Skeletal muscle satellite cell (primary cell): ENCODE measurements around the gene FAM83C.
"Not testable (repeated sequence)": the region's sequence is repeated elsewhere in the genome, so short reads cannot be mapped to it uniquely, and the experiment has no call there.

Experiments used
- H3K27me3 ChIP-seq: 2 replicates; pipeline ENCODE4 v1.7.0; 2013; ENCODE audit warnings: low read length; ENCODE audit not compliant: control insufficient read depth, insufficient read depth
- H3K36me3 ChIP-seq: 2 replicates; pipeline ENCODE4 v1.7.0; 2013; ENCODE audit warnings: mild to moderate bottlenecking, control low read depth, low read length; ENCODE audit not compliant: insufficient read depth
- H3K4me1 ChIP-seq: 2 replicates; pipeline ENCODE4 v1.7.0; 2013; ENCODE audit warnings: low read length; ENCODE audit not compliant: control insufficient read depth, insufficient read depth
- H3K4me2 ChIP-seq: 2 replicates; pipeline ENCODE4 v1.7.0; 2013; ENCODE audit warnings: mild to moderate bottlenecking, low read length
- H3K4me3 ChIP-seq: 2 replicates; pipeline ENCODE4 v1.7.0; 2013; ENCODE audit warnings: low read length
- H3K9ac ChIP-seq: 2 replicates; pipeline ENCODE4 v1.7.0; 2013; ENCODE audit warnings: mild to moderate bottlenecking, low read depth, low read length, moderate library complexity
- H3K9me3 ChIP-seq: replicated peaks from 2 replicates; pipeline ENCODE4 v1.7.0; 2013; ENCODE audit warnings: mild to moderate bottlenecking, control low read depth, low read length

The FAM83C gene

GRCh38 chr20:35316086-35316485 is 23.9 kb upstream of the FAM83C start:
- Histone ChIP-seq H3K4me3 (no peak overlapping the region), H3K4me2 (no peak overlapping the region), H3K9me3 (no peaks in the 10 kb centered on the region), H3K4me1 (peaks cover 81% of the 10 kb centered on the region), H3K36me3 (no peaks in the 10 kb centered on the region), H3K9ac (no peak overlapping the region), H3K27me3 (no peaks in the 10 kb centered on the region)

DNA sequence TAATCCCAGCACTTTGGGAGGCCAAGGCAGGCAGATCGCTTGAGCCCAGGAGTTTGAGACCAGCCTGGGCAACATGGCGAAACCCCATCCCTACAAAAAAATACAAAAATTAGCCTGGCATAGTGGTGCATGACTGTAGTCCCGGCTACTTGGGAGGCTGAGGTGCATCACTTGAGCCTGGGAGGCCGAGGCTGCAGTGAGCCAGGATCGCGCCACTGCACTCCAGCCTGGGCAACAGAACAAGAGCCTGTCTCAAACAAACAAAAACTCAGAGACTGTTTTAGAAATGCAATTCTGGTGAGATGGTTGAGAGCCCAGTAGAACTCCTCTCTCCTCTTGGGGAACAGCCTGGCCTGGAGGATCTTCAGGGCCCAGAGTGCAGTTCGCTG is 23.4 kb upstream of the FAM83C start:
- H3K4me1 ChIP-seq, result peaks cover 80% of the 10 kb centered on the region
- H3K9me3 ChIP-seq, H3K4me3 ChIP-seq, H3K36me3 ChIP-seq, H3K4me2 ChIP-seq, H3K27me3 ChIP-seq, H3K9ac ChIP-seq: not testable (repeated sequence)

GRCh38 chr20:35314816-35315631 is 22.8 kb upstream of the FAM83C start:
- no peaks in the 10 kb centered on the region for H3K36me3 ChIP-seq
- H3K4me2 ChIP-seq, result no peak overlapping the region
- H3K27me3 ChIP-seq, result no peaks in the 10 kb centered on the region
- no peak overlapping the region for H3K9ac ChIP-seq
- H3K9me3 ChIP-seq, result no peaks in the 10 kb centered on the region
- no peak overlapping the region for H3K4me3 ChIP-seq
- peaks cover 74% of the 10 kb centered on the region for H3K4me1 ChIP-seq

DNA sequence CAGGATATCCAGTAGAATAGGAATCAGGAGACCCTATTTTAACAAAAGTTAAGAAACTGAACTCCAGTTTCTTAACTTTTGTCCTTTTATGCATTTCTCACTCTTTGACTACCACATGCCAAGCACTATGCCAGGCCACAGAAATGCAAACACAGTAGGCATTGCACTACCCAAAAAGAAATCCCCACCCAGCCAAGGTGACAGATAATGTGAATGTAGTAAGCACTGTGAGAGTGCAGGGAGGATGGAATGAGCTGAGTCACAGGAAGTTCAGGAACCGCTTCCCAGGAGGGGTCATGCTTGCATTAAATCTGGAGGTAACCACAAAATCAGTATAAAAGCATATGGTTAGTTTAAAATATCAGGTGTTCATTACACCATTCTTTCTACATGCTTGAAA is 20.1 kb upstream of the FAM83C start:
- Histone ChIP-seq H3K4me3 (no peak overlapping the region), H3K4me1 (peaks cover 74% of the 10 kb centered on the region), H3K4me2 (peak overlapping the region; percentile 11), H3K9ac (peak overlapping the region; percentile 72), H3K36me3 (no peaks in the 10 kb centered on the region), H3K9me3 (no peaks in the 10 kb centered on the region), H3K27me3 (no peaks in the 10 kb centered on the region)

DNA sequence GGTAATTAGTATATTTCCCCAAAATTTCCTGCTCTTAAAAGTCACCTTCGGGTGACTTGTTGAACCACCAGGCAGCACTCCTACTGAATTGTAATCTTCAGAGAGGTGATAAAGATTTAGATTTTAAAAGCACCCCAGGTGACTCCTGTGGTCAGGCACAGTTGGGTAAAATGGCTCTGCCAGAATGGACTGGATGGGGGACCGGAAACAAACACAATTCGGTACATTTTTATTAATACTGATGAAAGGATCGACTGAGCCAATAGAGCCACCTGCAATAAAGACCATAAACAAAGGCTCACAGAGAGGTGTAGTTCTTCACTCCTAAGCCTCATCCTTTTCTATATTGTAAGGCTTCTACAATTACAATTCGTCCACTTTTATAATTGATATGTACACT is 19.6 kb upstream of the FAM83C start:
- Histone ChIP-seq H3K4me2 (peak overlapping the region; percentile 11), H3K9me3 (no peaks in the 10 kb centered on the region), H3K36me3 (no peaks in the 10 kb centered on the region), H3K4me3 (no peak overlapping the region), H3K9ac (peak overlapping the region; percentile 72), H3K27me3 (no peaks in the 10 kb centered on the region), H3K4me1 (peaks cover 77% of the 10 kb centered on the region)

GRCh38 chr20:35311409-35311808 is 19.2 kb upstream of the FAM83C start:
- no peaks in the 10 kb centered on the region for H3K9me3 ChIP-seq
- H3K36me3 ChIP-seq, result no peaks in the 10 kb centered on the region
- peaks cover 81% of the 10 kb centered on the region for H3K4me1 ChIP-seq
- H3K9ac ChIP-seq, result peak overlapping the region; percentile 72
- no peak overlapping the region for H3K4me2 ChIP-seq
- no peak overlapping the region for H3K4me3 ChIP-seq
- H3K27me3 ChIP-seq, result no peaks in the 10 kb centered on the region

- Histone ChIP-seq H3K27me3 (no peaks in the 10 kb centered on the region), H3K4me2 (peak overlapping the region; percentile 27), H3K9ac (peak overlapping the region; percentile 80), H3K4me1 (peaks cover 91% of the 10 kb centered on the region), H3K9me3 (no peaks in the 10 kb centered on the region), H3K4me3 (peak overlapping the region; percentile 2), H3K36me3 (no peaks in the 10 kb centered on the region)
These were observed 15.7 kb upstream of the FAM83C start for GRCh38 chr20:35307666-35308653.

DNA sequence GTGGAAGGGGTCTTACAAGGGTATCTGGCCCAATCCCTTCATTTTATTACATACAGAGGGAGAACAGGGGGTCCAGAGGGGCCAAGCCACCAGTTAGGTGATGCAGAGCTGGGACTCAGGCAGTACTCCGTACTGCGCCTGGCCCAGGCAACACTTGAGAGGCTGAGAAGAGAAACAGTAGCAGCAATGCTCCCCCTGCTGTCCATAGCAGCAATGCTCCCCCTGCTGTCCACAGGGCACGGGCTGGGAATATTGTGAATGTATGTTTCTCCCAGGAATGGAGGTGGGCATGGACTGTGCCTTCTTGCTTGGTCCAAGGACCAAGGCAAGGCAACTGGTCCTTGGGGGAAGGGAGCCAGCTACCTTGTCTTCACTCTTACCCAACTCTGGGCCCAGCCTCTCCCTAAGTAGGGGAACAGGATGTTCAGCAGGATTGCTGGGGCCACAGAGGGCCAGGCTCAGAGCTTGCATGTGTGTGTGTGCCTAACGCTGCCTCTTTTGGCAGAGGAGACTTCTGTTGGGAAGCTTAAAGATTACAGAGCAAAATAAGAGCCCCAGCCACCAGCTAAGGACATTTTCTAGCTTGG is 14.8 kb upstream of the FAM83C start:
- peak overlapping the region; percentile 37 for H3K4me3 ChIP-seq
- peak overlapping the region; percentile 59 for H3K4me2 ChIP-seq
- H3K4me1 ChIP-seq, result peaks cover 91% of the 10 kb centered on the region
- H3K9ac ChIP-seq, result peak overlapping the region; percentile 80
- no peaks in the 10 kb centered on the region for H3K27me3 ChIP-seq
- no peaks in the 10 kb centered on the region for H3K9me3 ChIP-seq
- no peaks in the 10 kb centered on the region for H3K36me3 ChIP-seq

DNA sequence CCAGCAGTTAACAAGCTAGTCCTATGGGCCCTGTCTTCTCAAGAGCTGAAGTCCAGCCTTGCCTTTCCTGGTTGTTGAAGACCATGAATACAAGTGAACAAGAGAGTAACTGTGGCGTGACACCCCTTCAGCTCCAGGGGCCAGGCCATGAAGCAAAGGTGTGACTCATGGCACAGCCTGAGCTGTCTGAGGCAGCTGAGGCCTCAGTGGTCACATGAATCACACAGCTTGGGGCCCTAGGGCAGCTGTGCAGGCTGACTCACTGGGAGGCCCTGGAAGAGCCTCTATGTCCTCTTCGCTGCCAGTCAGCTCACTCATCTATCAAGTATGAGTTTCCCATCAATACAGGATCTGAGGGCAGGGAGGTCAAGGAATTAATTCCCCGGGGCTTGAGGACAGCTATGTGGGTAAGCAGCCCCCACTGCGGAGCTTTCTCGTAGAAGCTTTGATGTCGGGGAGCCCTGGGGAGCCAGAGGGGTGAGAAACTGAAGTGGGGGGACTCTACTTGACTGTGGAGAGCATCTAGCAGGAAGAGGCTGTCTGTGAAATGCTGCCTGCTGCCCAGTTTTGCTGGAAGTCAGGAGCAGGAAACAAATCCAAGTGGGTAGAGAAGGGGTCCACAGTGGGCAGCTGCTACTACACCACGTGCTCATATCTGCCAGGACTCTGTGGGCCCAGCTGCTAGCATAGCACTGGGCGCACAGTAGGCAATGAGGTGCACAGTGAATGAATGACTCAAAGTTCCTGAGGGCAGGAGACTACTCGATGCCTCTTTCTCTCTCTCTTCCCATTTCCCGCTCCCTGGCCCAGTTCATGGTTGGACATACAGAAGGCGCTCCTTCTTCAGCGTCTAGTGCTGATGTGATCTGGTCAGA is 13.7 kb upstream of the FAM83C start:
- Histone ChIP-seq H3K36me3 (no peaks in the 10 kb centered on the region), H3K4me3 (peak overlapping the region; percentile 37), H3K4me2 (peak overlapping the region; percentile 59), H3K9me3 (no peaks in the 10 kb centered on the region), H3K9ac (peak overlapping the region; percentile 81), H3K27me3 (no peaks in the 10 kb centered on the region), H3K4me1 (peaks cover 90% of the 10 kb centered on the region)

DNA sequence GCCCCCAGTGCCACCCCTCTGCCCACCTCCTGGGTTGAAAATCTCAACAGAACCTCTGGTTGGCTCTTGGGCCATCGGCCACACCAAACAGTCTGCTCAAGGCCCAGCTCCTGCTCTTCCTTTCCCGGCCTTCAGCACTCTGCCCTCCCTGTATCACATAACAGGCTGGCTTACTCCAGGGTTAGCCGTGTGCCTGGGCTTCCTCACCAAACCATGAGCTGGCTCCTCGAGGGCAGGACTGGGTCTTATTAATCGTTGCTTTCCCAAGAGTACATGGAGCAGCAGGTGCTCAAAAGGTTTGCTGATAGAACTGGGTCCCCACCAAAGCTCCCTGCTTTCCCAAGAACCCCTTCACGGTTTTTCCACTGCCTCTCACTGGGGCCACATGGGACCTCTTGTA is 12.7 kb upstream of the FAM83C start:
- Histone ChIP-seq H3K9ac (peak overlapping the region; percentile 81), H3K9me3 (no peaks in the 10 kb centered on the region), H3K4me3 (no peak overlapping the region), H3K36me3 (no peaks in the 10 kb centered on the region), H3K4me1 (peaks cover 88% of the 10 kb centered on the region), H3K4me2 (peak overlapping the region; percentile 29), H3K27me3 (no peaks in the 10 kb centered on the region)
